ENCODE measurements around the gene PCOLCE2. TPM values are rescaled to one million over a fixed set of nuclear protein-coding genes. Genes with fewer than 3 reads are reported as not detected.

The PCOLCE2 gene
- total RNA-seq, 6 experiments from 2014 or later, result 1.8 to 9.7 (median 3.8) TPM

GRCh38 chr3:142768338-142768737 lies 120.5 kb downstream of the PCOLCE2 start:
- H3K36me3 ChIP-seq, result no peaks in the 10 kb centered on the region
- ATAC-seq (no peak), DNase-seq (no peak)
- H3K27me3 ChIP-seq, result no peaks in the 10 kb centered on the region
- no peak overlapping the region for H3K4me3 ChIP-seq
- no peak overlapping the region for H3K27ac ChIP-seq
- H3K9me3 ChIP-seq, result no peaks in the 10 kb centered on the region
- TF ChIP-seq, protein P1, sequence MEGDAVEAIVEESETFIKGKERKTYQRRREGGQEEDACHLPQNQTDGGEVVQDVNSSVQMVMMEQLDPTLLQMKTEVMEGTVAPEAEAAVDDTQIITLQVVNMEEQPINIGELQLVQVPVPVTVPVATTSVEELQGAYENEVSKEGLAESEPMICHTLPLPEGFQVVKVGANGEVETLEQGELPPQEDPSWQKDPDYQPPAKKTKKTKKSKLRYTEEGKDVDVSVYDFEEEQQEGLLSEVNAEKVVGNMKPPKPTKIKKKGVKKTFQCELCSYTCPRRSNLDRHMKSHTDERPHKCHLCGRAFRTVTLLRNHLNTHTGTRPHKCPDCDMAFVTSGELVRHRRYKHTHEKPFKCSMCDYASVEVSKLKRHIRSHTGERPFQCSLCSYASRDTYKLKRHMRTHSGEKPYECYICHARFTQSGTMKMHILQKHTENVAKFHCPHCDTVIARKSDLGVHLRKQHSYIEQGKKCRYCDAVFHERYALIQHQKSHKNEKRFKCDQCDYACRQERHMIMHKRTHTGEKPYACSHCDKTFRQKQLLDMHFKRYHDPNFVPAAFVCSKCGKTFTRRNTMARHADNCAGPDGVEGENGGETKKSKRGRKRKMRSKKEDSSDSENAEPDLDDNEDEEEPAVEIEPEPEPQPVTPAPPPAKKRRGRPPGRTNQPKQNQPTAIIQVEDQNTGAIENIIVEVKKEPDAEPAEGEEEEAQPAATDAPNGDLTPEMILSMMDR (IDR thresholded peaks at IDR 0.05), result no peak
- no peak for TF ChIP-seq POLR2A (IDR thresholded peaks at IDR 0.05)
- intact Hi-C loops (cut with DNase I), result no loop called here
- H3K4me1 ChIP-seq, result no peaks in the 10 kb centered on the region

Small RNAs within 50 kb of the gene (small RNA-seq; reads per million reads assigned to genes)
- 0 reads per million in 2 experiments for gene RNU7-47P

Other genes with a start within 250 kb of the PCOLCE2 start
- 1 to 10 TPM in 1 of 6 experiments, under 1 TPM in 5; 0.19 to 2.5 (median 0.51) TPM for gene TRPC1, start 165.0 kb downstream of the PCOLCE2 start, total RNA-seq
- gene PAQR9, start 74.6 kb upstream of the PCOLCE2 start, total RNA-seq, result 10 to 100 TPM; 10.2 to 18.6 (median 12.6) TPM
- 10 to 100 TPM; 19.1 to 34.5 (median 26.9) TPM for gene U2SURP, start 112.5 kb upstream of the PCOLCE2 start, total RNA-seq
- 1 to 10 TPM in 4 of 6 experiments, under 1 TPM in 2; 0.73 to 1.7 (median 1.1) TPM for gene CHST2, start 230.7 kb upstream of the PCOLCE2 start, total RNA-seq

All from right lobe of liver (tissue), 6 donors.